ENCODE results near the gene ADGRE2. TPM values are rescaled to one million over a fixed set of nuclear protein-coding genes. Genes with fewer than 3 reads are reported as not detected.

The ADGRE2 gene
- total and polyA plus RNA-seq, 2 of the 4 experiments (the other 2 are of a cell fraction): not detected

DNA sequence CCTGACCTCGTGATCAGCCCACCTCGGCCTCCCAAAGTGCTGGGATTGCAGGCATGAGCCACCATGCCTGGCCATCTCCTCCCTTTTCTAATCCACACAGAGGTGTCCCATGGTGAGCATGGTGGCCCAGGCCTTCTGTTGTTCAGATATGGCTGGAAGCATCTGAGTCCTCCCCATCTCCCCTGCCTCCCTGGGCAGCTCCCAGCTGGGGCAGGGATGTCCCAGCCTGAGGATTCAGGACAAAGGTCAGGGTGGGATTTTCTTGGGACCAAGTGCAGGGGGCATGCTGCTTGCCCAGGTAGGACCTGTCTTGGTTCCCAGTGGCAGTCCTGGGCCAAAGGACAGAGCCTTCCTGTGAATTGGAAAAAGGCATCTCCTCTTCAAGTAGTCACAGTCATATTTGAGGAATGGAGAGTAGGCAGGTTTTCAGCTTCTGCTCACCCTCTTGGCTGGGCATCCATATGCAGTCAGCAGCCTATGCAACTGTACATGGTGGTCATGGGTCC lies 10.8 kb downstream of the ADGRE2 start:
- DNase-seq: no peak
- dilution Hi-C loops (cut with HindIII; ENCODE audit: low sequenced_read_pairs, unreplicated experiment): no loop called here

More for the DNA sequence above, 10.8 kb downstream of the ADGRE2 start:
- no peaks in the 10 kb centered on the region for H3K36me3 ChIP-seq (ENCODE audit: control insufficient read depth, insufficient read depth, low read length)
- H3K14ac ChIP-seq (replicated peaks; ENCODE audit: low read depth, low read length): no peak overlapping the region
- peaks cover 18% of the 10 kb centered on the region for H3K9me3 ChIP-seq (ENCODE audit: control insufficient read depth, insufficient read depth, low read length)
- no peak overlapping the region for H3K23ac ChIP-seq (ENCODE audit: low read depth, low read length)
- no peak overlapping the region for H2BK20ac ChIP-seq (ENCODE audit: low read depth, low read length)
- no peak overlapping the region for H3K27ac ChIP-seq (ENCODE audit: insufficient read depth, low read length)
- H3K56ac ChIP-seq (ENCODE audit: extremely low read depth, insufficient read depth, low read length): no peak overlapping the region
- H2AK9ac ChIP-seq (replicated peaks; ENCODE audit: low read depth, low read length, poor library complexity): no peak overlapping the region
- H3K27me3 ChIP-seq (ENCODE audit: control insufficient read depth, insufficient read depth, low read length): no peaks in the 10 kb centered on the region
- in situ Hi-C loops (cut with MboI; ENCODE audit: low sequenced_read_pairs) (no loop called here), intact Hi-C loops (cut with micrococcal nuclease) (no loop called here)
- no peak overlapping the region for H4K5ac ChIP-seq (ENCODE audit: low read depth, low read length)
- CTCF ChIA-PET: no interaction called here
- no peak for ATAC-seq (ENCODE audit: low read depth)
- no peak overlapping the region for H2AFZ ChIP-seq (replicated peaks; ENCODE audit: low read length, poor library complexity)
- no peak overlapping the region for H3K4ac ChIP-seq (ENCODE audit: low read depth, low read length)
- WGBS, 2 experiments (ENCODE audit: extremely low coverage in 2 of 2, insufficient read length in 1 of 2): no CpG with 5 or more reads among the region's 2 CpGs
- H3K4me3 ChIP-seq (ENCODE audit: insufficient read depth, low read depth, low read length): no peak overlapping the region
- H3K4me2 ChIP-seq (ENCODE audit: low read depth, low read length): no peak overlapping the region
- no peak overlapping the region for H2BK5ac ChIP-seq (ENCODE audit: low read depth, low read length, poor library complexity, severe bottlenecking)
- no TSS peak for BruUV-seq (replicated peaks)
- TF ChIP-seq SMC3 (IDR thresholded peaks at IDR 0.05; ENCODE audit: low read depth, low read length) (no peak), NFE2L2 (IDR thresholded peaks at IDR 0.05; ENCODE audit: low read depth, low read length) (no peak), RAD21 (IDR thresholded peaks at IDR 0.05; ENCODE audit: low read length) (no peak), POLR2A (IDR thresholded peaks at IDR 0.05; ENCODE audit: low read depth, low read length) (no peak), CEBPB (IDR thresholded peaks at IDR 0.05; ENCODE audit: low read depth, low read length) (no peak), MAZ (IDR thresholded peaks at IDR 0.05; ENCODE audit: borderline replicate concordance, low read depth, low read length) (no peak), MXI1 (IDR thresholded peaks at IDR 0.05; ENCODE audit: borderline replicate concordance, low read depth, low read length) (no peak), RFX5 (IDR thresholded peaks at IDR 0.05; ENCODE audit: low read depth, low read length) (no peak), CHD1 (IDR thresholded peaks at IDR 0.05; ENCODE audit: low read depth, low read length) (no peak), MAFK (IDR thresholded peaks at IDR 0.05; ENCODE audit: low read depth, low read length) (no peak), RCOR1 (IDR thresholded peaks at IDR 0.05; ENCODE audit: insufficient replicate concordance, low read length) (no peak), FOS (IDR thresholded peaks at IDR 0.05; ENCODE audit: low read depth, low read length) (no peak), BHLHE40 (IDR thresholded peaks at IDR 0.05; ENCODE audit: low read depth, low read length) (no peak)
- TF ChIP-seq, protein P1, sequence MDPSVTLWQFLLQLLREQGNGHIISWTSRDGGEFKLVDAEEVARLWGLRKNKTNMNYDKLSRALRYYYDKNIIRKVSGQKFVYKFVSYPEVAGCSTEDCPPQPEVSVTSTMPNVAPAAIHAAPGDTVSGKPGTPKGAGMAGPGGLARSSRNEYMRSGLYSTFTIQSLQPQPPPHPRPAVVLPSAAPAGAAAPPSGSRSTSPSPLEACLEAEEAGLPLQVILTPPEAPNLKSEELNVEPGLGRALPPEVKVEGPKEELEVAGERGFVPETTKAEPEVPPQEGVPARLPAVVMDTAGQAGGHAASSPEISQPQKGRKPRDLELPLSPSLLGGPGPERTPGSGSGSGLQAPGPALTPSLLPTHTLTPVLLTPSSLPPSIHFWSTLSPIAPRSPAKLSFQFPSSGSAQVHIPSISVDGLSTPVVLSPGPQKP (IDR thresholded peaks at IDR 0.05; ENCODE audit: borderline replicate concordance, low read depth, low read length): no peak
- TF ChIP-seq, protein P2, sequence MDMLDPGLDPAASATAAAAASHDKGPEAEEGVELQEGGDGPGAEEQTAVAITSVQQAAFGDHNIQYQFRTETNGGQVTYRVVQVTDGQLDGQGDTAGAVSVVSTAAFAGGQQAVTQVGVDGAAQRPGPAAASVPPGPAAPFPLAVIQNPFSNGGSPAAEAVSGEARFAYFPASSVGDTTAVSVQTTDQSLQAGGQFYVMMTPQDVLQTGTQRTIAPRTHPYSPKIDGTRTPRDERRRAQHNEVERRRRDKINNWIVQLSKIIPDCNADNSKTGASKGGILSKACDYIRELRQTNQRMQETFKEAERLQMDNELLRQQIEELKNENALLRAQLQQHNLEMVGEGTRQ (IDR thresholded peaks at IDR 0.05; ENCODE audit: low read depth, low read length): no peak
- TF ChIP-seq, protein P3, sequence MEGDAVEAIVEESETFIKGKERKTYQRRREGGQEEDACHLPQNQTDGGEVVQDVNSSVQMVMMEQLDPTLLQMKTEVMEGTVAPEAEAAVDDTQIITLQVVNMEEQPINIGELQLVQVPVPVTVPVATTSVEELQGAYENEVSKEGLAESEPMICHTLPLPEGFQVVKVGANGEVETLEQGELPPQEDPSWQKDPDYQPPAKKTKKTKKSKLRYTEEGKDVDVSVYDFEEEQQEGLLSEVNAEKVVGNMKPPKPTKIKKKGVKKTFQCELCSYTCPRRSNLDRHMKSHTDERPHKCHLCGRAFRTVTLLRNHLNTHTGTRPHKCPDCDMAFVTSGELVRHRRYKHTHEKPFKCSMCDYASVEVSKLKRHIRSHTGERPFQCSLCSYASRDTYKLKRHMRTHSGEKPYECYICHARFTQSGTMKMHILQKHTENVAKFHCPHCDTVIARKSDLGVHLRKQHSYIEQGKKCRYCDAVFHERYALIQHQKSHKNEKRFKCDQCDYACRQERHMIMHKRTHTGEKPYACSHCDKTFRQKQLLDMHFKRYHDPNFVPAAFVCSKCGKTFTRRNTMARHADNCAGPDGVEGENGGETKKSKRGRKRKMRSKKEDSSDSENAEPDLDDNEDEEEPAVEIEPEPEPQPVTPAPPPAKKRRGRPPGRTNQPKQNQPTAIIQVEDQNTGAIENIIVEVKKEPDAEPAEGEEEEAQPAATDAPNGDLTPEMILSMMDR (conservative IDR thresholded peaks at IDR 0.05; ENCODE audit: low read depth, low read length): no peak
- no peak overlapping the region for H4K8ac ChIP-seq (ENCODE audit: low read depth in 2 of 2, low read length in 2 of 2)
- H3K79me1 ChIP-seq (ENCODE audit: low read depth in 1 of 2, low read length in 2 of 2): no peaks in the 10 kb centered on the region
- no peak overlapping the region for H3K9ac ChIP-seq (ENCODE audit: low read depth, low read length)
- no peaks in the 10 kb centered on the region for H3K9me1 ChIP-seq (ENCODE audit: insufficient read depth, low read length)
- no peaks in the 10 kb centered on the region for H3K4me1 ChIP-seq (ENCODE audit: control insufficient read depth, insufficient read depth, low read length)
- H3K18ac ChIP-seq (ENCODE audit: low read depth, low read length): no peak overlapping the region
- POLR2A ChIA-PET (ENCODE audit: unreplicated experiment): no interaction called here
- H4K20me1 ChIP-seq (ENCODE audit: insufficient read depth, low read length): no peaks in the 10 kb centered on the region
- H2BK15ac ChIP-seq (ENCODE audit: low read depth, low read length): no peak overlapping the region
- H4K91ac ChIP-seq (ENCODE audit: insufficient read depth, low read depth, low read length): no peak overlapping the region
- H2BK120ac ChIP-seq (ENCODE audit: low read depth, low read length): no peak overlapping the region
- H2AK5ac ChIP-seq (ENCODE audit: low read depth, low read length): no peak overlapping the region
